Stimulated activated memory B cell treated with anti-CD40 and anti-IgM and Interleukin-4, amounts not matched to agents 10 μg/mL and 1 μg/mL and 100 μg/mL, for 72 hours (primary cell): ENCODE results near the gene B3GALT6.
"Not testable (repeated sequence)": the region's sequence is repeated elsewhere in the genome, so short reads cannot be mapped to it uniquely, and the experiment has no call there.

ENCODE experiments used
- ATAC-seq: fragments of 150-1000 bp; cut with Tn5 transposase; 2 replicates; pipeline ENCODE4 v1.10.0; 2021
- H3K27ac Mint-ChIP-seq: one replicate; pipeline ENCODE4 v1.8.0; 2022; ENCODE audit warnings: mild to moderate bottlenecking, mixed read lengths
- H3K27me3 Mint-ChIP-seq: one replicate; pipeline ENCODE4 v1.8.0; 2022; ENCODE audit warnings: mixed read lengths
- H3K36me3 Mint-ChIP-seq: one replicate; pipeline ENCODE4 v1.8.0; 2022; ENCODE audit warnings: mixed read lengths
- H3K4me1 Mint-ChIP-seq: one replicate; pipeline ENCODE4 v1.8.0; 2022; ENCODE audit warnings: mixed read lengths
- H3K4me3 Mint-ChIP-seq: one replicate; pipeline ENCODE4 v1.8.0; 2022; ENCODE audit warnings: mild to moderate bottlenecking, moderate library complexity, mixed read lengths
- H3K9me3 Mint-ChIP-seq: one replicate; pipeline ENCODE4 v1.8.0; 2022; ENCODE audit warnings: mixed read lengths

B3GALT6 gene

DNA sequence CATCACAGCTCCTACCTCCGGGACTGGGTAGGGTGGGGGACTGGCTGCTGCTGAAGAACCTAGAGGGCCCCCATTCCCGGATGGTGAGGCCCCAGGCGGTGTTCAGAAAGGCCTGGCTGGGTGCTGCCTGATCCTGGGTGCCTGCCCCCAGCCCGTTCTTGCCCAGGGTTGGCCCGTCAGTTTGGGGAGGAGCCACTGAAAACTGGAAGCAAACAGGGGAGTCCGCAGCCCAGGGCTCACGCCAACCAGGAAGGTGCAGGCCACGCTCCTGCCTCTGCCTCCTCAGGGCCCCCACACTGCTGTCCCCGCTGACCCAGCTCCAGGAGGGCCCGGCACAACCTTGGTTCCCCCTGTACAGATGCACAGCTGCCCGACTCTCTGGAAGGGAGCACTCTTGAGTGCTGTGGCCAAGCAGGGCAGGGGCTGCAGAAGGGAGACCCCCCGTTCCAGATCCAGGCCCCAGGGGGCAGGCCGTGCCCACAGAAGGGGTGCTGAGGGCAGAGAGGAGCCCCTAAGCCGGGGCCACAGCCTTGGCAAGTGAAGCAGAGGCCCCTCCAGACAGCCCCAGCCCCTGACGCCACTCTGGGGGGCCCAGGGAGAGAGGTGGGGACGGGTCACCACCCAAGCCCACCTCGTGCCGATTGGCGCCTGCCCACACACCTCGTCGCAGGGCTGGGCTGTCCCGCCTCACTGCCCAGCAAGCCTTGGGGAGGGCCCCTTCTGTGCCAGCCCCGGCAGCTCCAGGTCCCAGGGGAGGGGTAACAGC is 9.0 kb downstream of the B3GALT6 start:
- H3K27ac Mint-ChIP-seq: no peak overlapping the region
- no peak overlapping the region for H3K4me3 Mint-ChIP-seq
- no peak for ATAC-seq
- peaks cover 27% of the 10 kb centered on the region for H3K4me1 Mint-ChIP-seq
- H3K27me3 Mint-ChIP-seq: peaks cover 46% of the 10 kb centered on the region
- H3K36me3 Mint-ChIP-seq: no peaks in the 10 kb centered on the region
- no peaks in the 10 kb centered on the region for H3K9me3 Mint-ChIP-seq

DNA sequence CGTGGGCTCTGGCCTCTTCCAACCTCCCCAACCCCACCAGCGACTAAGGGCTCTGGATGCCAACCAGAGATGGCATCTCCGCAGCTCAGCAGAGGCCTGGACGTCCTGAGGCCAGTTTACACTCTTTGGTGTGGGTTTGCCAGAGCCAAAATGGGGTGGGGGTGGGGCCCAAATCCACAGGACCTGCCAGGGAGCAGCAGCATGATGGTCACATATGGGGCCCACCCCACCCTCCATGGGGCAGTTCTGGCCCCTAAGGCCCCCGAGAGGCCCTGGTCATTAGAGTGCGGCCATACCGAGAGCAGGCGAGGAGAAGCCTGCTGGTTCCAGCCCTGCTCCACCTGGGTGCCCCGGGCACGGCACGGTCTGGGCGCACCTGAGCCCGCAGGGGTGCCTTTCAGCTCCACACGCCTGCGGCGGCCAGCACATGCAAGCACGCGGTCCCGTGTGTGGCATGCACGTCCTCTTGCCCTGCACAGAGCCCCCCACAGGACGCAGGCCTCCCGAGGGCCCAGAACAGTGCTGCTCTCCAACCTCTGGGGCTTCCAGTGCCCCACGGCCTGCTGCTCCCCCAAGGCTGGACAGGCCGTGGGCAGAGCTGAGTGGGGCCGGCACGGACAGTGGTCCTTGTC is 9.7 kb downstream of the B3GALT6 start:
- no peak overlapping the region for H3K4me3 Mint-ChIP-seq
- no peak for ATAC-seq
- no peaks in the 10 kb centered on the region for H3K9me3 Mint-ChIP-seq

DNA sequence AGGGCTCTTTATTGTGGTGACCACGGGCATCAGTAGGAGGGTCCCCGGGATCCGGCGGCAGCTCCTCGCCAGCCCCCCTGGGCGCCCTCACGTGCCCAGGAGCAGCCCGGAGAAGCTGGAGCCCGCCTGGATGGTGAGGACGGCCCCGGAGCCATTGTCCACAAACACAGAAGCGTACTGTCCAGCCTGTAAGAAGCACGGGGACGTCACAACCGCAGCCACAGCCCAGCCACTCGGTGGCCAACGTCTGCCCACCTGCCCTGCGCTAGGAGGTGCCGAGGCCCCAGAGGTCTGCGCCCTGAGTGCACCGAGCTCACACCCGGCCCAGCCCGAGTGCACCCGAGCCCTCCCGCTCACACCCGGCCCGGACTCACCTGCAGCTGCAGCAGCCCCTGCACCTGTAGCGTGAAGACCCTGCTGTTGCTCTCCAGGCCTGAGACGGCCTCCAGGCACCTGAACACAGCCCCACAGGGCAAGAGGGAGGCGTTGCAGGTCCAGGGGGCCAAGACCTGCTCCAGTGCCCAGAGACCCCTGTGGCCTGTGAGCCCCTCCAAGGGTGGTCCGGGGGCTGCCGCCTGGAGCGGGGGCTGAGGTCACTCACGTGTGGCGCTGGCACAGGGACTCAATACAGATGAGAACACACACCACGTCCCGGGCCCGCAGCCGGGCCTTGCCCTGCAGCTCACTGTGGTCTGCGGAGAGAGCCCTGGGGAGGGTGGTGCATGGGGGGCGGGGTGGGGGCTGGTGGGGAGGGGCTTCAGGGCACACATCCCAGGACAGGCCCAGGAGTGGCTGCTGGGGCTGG is 10.6 kb downstream of the B3GALT6 start:
- peaks cover 18% of the 10 kb centered on the region for H3K4me1 Mint-ChIP-seq
- ATAC-seq: no peak
- H3K4me3 Mint-ChIP-seq: no peak overlapping the region
- no peaks in the 10 kb centered on the region for H3K36me3 Mint-ChIP-seq
- no peak overlapping the region for H3K27ac Mint-ChIP-seq
- no peaks in the 10 kb centered on the region for H3K9me3 Mint-ChIP-seq
- H3K27me3 Mint-ChIP-seq: peaks cover 46% of the 10 kb centered on the region

More for the DNA sequence above, 9.7 kb downstream of the B3GALT6 start:
- peaks cover 27% of the 10 kb centered on the region for H3K4me1 Mint-ChIP-seq
- H3K27ac Mint-ChIP-seq: no peak overlapping the region
- no peaks in the 10 kb centered on the region for H3K36me3 Mint-ChIP-seq
- peaks cover 46% of the 10 kb centered on the region for H3K27me3 Mint-ChIP-seq

DNA sequence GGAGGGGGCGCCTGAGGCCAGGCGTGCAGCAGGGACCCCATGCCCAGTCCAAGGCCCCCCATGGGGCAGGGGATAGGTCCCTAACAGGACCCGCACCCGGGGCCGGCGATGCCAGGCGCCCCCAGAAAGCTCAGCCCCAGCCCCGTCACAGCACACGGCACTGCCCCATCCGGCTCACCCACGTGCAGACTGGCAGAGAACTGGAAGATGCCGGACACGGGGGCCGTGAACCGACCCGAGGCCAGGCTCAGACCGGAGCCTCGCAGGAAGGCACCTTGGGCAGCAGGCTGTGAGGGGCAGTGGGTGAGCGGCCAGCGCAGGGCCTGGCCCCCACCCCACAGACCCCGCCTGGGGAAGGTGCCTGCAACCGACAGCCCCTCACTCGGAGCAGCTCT is 11.2 kb downstream of the B3GALT6 start:
- Mint-ChIP-seq H3K36me3 (no peaks in the 10 kb centered on the region), H3K9me3 (no peaks in the 10 kb centered on the region)
- ATAC-seq: no peak

DNA sequence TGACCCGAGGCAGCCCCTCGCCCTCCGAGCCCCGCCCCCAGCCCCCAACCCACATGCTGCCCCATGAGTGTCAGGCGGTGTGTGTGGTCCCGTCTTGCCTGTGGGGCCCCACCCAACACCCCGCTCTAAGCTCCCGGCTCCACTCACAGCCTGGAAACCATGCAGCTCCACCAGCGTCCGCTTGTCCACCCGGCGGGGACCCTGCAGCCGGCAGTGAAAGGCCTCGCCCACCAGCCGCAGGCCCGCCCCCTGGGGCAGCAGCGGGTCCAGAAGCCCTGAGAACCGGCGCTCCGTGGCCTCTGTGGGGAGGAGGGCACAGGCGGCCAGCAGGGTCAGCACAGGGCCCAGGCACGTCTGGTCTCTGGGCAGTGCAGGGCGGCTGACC is 11.8 kb downstream of the B3GALT6 start:
- H3K4me3 Mint-ChIP-seq: no peak overlapping the region
- no peak for ATAC-seq
- H3K27ac Mint-ChIP-seq: no peak overlapping the region
- no peaks in the 10 kb centered on the region for H3K36me3 Mint-ChIP-seq
- H3K9me3 Mint-ChIP-seq: no peaks in the 10 kb centered on the region
- H3K4me1 Mint-ChIP-seq: peaks cover 7% of the 10 kb centered on the region
- peaks cover 37% of the 10 kb centered on the region for H3K27me3 Mint-ChIP-seq

More for the DNA sequence above, 11.2 kb downstream of the B3GALT6 start:
- no peak overlapping the region for H3K27ac Mint-ChIP-seq
- peaks cover 12% of the 10 kb centered on the region for H3K4me1 Mint-ChIP-seq
- H3K4me3 Mint-ChIP-seq: no peak overlapping the region
- H3K27me3 Mint-ChIP-seq: peaks cover 43% of the 10 kb centered on the region

- ATAC-seq: no peak
- Mint-ChIP-seq H3K36me3 (no peaks in the 10 kb centered on the region), H3K9me3 (no peaks in the 10 kb centered on the region), H3K4me3 (no peak overlapping the region), H3K27ac (no peak overlapping the region), H3K27me3 (peaks cover 37% of the 10 kb centered on the region), H3K4me1 (peaks cover 4% of the 10 kb centered on the region)
These were observed 12.3 kb downstream of the B3GALT6 start for GRCh38 chr1:1244192-1244811.

GRCh38 chr1:1245178-1245816 is 13.3 kb downstream of the B3GALT6 start:
- H3K4me3 Mint-ChIP-seq: no peak overlapping the region
- H3K4me1 Mint-ChIP-seq: peaks cover 14% of the 10 kb centered on the region
- H3K9me3 Mint-ChIP-seq: no peaks in the 10 kb centered on the region
- peaks cover 30% of the 10 kb centered on the region for H3K27me3 Mint-ChIP-seq
- no peaks in the 10 kb centered on the region for H3K36me3 Mint-ChIP-seq
- no peak for ATAC-seq
- no peak overlapping the region for H3K27ac Mint-ChIP-seq

- no peak overlapping the region for H3K27ac Mint-ChIP-seq
- H3K27me3 Mint-ChIP-seq: peaks cover 23% of the 10 kb centered on the region
- no peak overlapping the region for H3K4me3 Mint-ChIP-seq
- peaks cover 16% of the 10 kb centered on the region for H3K4me1 Mint-ChIP-seq
- ATAC-seq: no peak
- no peaks in the 10 kb centered on the region for H3K9me3 Mint-ChIP-seq
- H3K36me3 Mint-ChIP-seq: no peaks in the 10 kb centered on the region
These were observed 14.0 kb downstream of the B3GALT6 start for GRCh38 chr1:1245817-1246576.

DNA sequence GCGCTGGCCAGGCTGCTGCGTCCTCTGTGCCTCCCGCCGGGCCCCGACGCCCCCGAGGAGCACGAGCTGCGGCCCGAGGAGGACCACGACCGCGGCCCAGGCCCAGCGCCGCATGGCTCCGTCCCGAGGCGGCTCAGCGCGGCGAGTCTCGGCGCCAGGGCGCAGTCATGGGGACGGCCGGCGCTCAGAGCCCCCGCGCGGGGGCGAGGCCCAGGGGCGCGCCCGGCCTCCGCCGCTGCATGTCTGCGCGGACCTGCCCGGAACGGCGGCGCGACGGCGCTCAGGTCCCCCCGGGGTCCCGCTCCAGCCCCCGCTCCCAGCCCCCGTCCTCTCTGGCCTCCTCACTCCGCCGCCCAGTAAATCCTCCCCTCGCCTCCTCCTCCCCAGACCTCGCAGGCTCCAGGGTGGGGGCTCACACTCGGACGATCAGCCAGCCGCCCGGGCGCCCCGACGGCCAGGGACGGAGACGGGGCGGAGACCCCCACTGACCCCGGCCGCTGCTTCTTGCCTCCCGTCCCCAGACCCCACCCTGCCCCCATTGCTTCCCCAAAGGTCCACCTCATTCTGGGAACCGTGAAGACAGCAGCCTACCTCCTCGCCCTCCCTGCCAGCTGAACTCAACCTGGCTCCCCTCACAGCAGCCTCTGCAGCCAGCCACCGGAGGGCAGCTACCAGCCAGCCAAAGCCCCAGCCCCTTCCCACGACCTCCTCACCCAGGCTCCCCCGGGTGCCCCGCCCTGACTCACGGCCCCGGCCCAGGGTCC is 14.7 kb downstream of the B3GALT6 start, which contains the start of gene C1QTNF12:
TSS of gene C1QTNF12 (minus strand) at position 146 of the 764 bp plus-strand sequence. CDS start at position 114, 32 bp downstream.
- Mint-ChIP-seq H3K9me3 (no peaks in the 10 kb centered on the region), H3K27ac (no peak within 1 kb of the TSS), H3K36me3 (no peaks in the 10 kb centered on the region), H3K4me1 (peaks cover 19% of the 10 kb centered on the region), H3K4me3 (no peak within 1 kb of the TSS), H3K27me3 (peaks cover 15% of the 10 kb centered on the region)
- no peak for ATAC-seq

DNA sequence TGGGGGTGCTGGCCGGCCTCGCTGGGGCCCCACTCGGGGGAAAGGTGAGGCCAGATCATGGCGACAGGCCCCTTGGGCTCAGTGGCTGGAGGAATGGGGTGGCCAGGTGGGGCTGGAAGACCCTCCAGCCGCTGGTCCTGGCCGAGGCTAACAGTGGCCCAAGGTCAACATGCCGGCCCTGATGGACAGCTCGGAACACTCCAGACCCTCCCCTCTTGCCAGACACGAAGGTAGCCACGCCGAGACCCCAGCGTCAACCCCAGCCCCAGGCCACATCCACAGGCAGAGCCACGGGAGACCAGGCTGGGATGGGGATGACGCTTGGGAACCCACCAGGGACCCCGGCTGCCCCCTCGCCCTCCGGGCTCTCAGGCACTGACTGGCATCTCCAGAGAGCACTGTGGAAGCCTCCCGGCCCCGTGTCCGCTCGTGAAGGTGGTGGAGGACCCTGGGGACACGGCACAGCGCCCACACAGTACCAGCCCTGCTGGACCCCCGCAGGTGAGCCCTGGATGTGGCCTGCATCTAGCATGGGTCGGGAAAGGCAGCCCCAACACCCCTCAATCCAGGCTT is 15.4 kb downstream of the B3GALT6 start:
- Mint-ChIP-seq H3K9me3 (no peaks in the 10 kb centered on the region), H3K4me3 (no peak overlapping the region), H3K27me3 (peaks cover 8% of the 10 kb centered on the region), H3K4me1 (peaks cover 19% of the 10 kb centered on the region), H3K27ac (no peak overlapping the region), H3K36me3 (peaks cover 6% of the 10 kb centered on the region)
- no peak for ATAC-seq

- not testable (repeated sequence) for H3K27me3 Mint-ChIP-seq, ATAC-seq, H3K27ac Mint-ChIP-seq, H3K4me3 Mint-ChIP-seq, H3K9me3 Mint-ChIP-seq
- peaks cover 26% of the 10 kb centered on the region for H3K4me1 Mint-ChIP-seq
- H3K36me3 Mint-ChIP-seq: peaks cover 14% of the 10 kb centered on the region
These were observed 16.2 kb downstream of the B3GALT6 start for GRCh38 chr1:1248009-1248913.

- Mint-ChIP-seq H3K4me3 (peak overlapping the region; percentile 32), H3K4me1 (peaks cover 29% of the 10 kb centered on the region), H3K27ac (peak overlapping the region; percentile 85), H3K9me3 (no peaks in the 10 kb centered on the region), H3K27me3 (no peaks in the 10 kb centered on the region), H3K36me3 (peaks cover 37% of the 10 kb centered on the region)
- peak; percentile 94 for ATAC-seq
These were observed 18.8 kb downstream of the B3GALT6 start for GRCh38 chr1:1250786-1251284.
